Kidney tubule cell (primary cell): Measurements from ENCODE around the gene IL1RL2.

Experiments
- DNase-seq: peaks from one replicate; pipeline ENCODE4 v3.0.0-alpha.2; 2018; ENCODE audit warnings: low spot score

IL1RL2 gene

DNA sequence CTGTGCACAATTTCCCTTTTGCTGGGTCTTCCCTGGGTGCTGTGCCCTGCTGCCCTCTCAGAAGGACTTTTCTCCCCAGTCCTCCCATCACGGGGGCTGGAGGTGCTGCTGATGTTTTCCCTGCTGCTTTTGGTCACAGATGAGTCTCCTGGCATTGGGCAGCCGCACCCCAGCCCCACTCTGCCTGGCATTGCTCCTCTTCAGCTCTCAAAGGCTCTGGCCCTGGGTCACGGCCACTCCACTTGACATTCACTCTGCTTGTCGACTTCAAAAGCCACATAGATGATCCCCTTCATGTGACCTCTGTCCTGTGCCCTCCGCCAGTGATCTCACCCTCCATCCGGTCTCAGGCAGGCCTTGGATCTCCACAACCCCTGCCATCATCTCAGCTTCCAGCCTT is 81.0 kb downstream of the IL1RL2 start:
- DNase-seq = no peak

GRCh38 chr2:102268510-102269199 is 81.8 kb downstream of the IL1RL2 start:
- no peak for DNase-seq

DNA sequence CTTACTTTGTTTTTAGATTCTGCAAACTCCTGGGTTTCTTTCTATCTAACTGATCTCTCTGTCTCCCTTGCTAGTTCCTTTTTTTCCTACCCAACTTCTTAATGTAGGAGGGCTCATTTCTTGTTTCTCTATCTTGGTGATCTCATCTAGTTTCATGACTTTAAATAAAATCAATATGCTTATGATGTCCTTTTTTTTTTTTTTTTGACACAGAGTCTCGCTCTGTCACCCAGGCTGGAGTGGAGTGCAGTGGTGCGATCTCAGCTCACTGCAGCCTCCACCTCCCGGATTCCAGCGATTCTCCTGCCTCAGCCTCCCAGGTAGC is 82.3 kb downstream of the IL1RL2 start:
- no peak for DNase-seq

DNA sequence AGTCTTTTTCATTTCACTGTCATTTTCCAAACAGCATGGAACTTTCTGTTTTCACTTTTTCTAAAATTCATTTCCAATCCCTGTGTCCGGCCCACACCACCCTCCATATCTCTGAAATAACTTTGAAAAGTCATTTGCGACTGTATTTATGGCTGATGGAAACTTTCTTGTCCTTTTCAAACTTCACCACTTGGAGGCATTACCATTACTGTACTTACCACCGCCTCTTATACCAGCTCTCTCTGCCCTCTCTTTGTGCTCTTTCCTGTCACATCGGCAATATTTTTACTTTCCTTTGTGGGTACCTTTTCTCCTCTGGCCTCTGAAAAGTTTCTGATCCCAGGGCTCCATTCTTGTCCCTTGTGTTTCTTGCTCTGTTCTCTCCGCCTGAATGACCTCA is 85.0 kb downstream of the IL1RL2 start:
- no peak for DNase-seq

DNA sequence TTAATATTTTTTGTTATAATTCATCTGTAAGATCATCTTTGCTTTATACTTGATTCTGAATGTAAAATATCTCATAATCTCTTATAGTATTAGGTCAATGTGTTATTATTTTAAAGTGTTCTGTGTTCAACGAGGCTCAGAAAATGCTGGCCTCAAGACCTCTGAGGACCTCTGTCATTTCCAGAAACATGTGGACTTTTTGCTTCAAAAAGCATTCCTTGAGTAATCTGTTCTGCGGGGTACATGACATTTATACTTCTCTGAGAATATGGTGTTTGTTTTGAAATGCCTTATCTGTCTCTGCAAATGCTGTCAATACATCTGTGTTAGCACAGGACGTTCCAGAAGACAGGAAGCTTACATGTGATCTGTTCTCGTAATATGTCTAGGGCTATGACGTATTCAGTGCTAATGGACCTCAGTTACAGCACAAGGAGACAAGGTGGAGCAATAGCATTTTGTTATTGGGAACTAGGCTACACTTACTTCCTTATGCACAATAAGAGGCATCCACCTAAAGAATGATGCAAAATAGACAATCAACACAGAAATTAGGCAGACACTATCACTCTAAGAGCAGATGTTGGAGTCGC is 86.9 kb downstream of the IL1RL2 start:
- no peak for DNase-seq

DNA sequence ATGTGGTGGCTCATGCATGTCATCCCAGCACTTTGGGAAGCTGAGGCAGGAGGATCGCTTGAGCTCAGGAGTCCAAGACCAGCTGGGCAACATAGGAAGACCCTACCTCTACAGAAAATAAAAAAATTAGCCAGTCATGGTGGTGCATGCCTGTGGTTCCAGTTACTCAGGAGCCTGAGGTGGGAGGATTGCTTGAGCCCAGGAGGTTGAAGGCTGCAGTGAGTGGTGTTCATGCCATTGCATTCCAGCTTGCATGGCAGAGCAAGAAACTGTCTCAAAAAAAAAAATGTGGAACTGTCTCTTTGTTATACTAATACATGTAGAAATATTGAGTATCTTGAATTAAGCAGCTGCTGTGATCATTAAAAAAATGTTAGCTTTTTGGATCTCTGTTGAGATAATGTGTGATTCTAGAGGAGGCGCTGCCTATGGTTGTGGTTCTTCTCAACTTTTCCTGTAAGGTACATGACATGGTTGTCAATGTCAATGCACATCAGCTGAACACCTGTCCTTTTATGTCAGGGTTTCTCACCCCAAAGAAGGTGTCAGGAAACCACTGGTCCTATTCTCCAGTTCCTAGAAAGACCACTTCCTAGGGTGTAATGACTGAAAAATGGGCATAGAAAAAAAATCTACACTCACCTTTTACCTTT is 89.9 kb downstream of the IL1RL2 start:
- DNase-seq = no peak

DNA sequence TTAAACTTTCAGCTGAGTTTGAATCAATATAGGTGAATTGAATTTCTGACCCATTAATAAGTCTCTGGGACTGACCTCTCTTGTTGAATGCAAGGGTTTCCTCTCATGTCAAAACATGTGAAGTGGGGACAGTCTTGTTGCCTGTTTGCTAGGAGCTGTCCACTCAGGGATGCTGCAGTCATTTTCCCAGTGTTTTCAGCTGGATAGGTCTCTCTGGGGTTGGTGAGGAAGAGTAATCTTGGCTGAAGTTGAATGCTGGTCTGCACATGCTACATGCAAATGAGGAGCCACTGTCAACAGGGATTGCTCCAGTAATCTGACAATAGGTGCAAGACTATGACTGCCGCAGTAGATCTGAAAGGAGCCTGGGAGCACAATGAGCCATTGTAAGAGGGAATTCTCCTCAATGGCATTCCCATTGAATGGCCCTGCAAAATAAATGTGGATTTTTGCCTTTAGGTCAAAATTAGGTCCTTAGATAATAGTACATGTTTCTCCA is 90.4 kb downstream of the IL1RL2 start:
- no peak for DNase-seq

GRCh38 chr2:102278720-102279390 is 92.0 kb downstream of the IL1RL2 start:
- peak; percentile 56 for DNase-seq

DNA sequence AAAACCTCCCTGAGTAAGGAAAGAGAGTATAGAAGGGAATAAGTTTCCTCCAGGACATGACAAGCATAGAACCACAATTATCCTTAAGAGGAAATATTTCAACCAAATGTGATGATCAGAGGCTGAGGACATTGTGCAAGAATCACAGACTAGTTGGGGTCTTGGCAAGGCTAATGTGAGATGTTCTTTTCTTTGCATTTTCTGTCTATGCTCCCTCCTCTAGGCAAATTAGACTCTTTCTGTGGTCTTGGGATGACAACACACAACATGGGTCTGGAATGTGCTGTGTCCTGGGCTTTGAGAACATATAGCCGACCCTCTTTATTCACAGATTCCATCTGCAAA is 92.5 kb downstream of the IL1RL2 start:
- DNase-seq = no peak

DNA sequence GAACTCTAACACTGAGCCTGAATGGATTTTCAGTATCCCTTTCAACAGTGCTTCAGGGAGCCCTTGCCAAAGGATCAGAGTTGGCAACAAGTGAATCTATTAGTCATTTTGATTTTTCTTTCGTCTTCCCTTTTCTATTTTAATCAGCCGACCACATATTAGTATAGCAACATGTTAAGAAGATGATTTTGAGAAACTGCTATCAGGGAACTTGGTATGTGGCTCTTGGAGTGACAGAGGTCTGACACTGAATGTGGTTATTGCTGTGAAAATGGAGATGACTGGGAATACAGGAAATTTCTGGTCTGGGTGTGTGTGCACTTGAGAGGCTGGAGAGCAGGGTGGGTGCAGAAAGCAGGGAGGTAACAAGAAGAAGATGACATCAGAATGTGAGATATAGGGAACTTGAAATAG is 95.9 kb downstream of the IL1RL2 start:
- no peak for DNase-seq

DNA sequence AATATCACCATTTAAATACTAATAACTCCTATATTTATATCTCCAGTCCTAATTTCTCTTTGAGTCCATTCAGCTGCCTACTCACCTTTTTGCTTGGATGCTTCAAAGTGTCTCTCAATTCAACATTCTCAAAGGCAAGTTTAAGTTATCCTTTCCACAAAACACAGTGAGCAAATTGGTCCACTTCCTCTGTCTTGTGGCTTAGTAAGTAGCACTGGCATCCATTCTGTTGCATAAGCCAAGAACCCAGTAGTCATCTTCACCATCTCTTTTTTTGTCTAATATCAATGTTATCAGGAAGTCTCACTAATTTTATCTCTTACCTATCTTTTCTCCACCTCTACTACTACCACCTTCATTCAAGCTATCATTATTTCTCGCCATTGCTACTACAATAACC is 97.2 kb downstream of the IL1RL2 start:
- DNase-seq = no peak

DNA sequence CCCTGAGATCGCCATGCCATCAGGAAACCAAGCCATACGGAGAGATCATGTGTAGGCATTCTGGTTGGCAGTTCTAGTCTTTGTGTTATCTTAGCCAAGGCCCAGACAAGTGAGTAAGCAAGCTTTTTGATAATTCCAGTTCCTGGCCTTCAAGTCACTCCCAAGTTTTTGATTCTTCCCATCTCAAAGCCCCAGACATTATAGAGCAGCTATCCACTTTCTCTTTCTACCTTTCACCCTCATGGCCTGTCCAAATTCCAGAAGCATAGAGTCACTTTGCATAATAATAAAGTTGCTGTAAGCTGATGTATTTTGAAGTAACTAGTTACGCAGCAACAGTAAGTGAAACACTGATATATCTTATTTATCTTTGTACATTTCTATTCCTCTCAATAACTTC is 97.8 kb downstream of the IL1RL2 start:
- DNase-seq = peak; percentile 23

DNA sequence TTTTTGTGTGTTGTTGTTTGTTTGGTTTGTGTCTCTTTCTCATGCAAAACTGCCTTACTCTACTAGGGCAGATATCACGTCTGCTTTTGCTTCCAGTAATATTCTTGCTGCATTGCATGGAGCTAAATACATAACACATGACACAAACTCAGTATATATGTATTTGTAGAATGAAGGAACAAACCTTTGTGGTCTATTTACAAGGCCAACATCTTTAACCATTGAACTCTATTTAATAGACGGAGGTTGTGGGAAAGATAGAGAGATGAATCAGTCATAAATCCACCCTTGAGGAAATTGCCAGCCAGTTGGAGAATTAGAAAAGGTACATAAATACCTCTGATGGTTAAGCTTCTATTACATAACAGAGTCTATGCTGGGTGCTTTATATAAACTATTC is 98.5 kb downstream of the IL1RL2 start:
- DNase-seq = no peak

DNA sequence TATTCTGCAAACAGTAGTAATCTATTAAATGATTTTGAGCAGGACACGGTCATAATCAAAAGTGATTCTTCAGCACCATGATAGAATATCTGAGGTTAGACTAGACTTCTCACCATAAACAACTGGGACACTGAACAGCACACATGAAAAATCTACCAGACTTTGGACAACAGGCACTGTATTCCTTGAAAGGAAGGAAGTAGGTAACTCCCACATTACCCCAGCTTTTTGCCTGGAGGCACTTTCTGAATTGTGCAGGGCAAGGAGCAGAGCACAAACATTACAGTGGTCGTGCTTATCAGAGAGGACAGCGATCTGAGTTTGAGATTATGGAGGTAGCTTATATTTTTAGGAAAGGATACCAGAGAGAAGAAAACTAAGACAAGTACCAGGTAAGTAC is 99.2 kb downstream of the IL1RL2 start:
- DNase-seq = no peak

DNA sequence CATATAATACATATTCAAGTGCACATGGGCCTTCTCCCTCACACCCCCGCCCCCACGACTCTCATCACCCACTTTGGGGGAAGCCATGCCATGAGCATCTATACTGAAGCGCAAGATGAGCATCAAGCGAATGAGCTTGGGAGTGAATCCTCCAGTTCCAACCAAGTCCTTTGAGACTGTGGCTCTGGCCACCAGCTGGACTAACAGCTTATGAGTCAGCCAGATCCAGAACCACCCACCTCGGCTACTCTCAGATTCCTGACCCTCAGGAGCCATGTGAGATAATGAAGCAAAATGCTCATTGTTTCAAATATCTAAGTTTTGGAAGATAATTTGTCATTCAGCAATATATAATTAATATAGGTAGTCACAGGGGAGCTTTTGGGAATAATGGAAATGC is 102.3 kb downstream of the IL1RL2 start:
- no peak for DNase-seq
